MM.1S (cell line): Measurements from ENCODE around the gene DCUN1D3.

ENCODE experiments used
- DNase-seq: peaks from one replicate; pipeline ENCODE4 v3.0.0-alpha.2; 2015
- H2AFZ ChIP-seq: fragments of 300-600 bp; sonication (generic); 2 replicates; pipeline ENCODE4 v1.6.0; 2016; ENCODE audit warnings: antibody characterized with exemption, low read length
- H3F3A ChIP-seq: fragments of 300-600 bp; sonication (generic); 2 replicates; pipeline ENCODE4 v1.6.1; 2016; ENCODE audit warnings: mild to moderate bottlenecking, antibody characterized with exemption, low read length, moderate library complexity, mixed read lengths; ENCODE audit not compliant: insufficient read depth
- H3K27ac ChIP-seq: fragments of 300-600 bp; sonication (generic); 2 replicates; pipeline ENCODE4 v1.5.1; 2016; ENCODE audit warnings: mild to moderate bottlenecking, low read length
- H3K27me3 ChIP-seq: fragments of 300-600 bp; sonication (generic); replicated peaks from 2 replicates; pipeline ENCODE4 v1.6.0; 2016; ENCODE audit warnings: low read length; ENCODE audit not compliant: insufficient read depth
- H3K36me3 ChIP-seq: fragments of 300-600 bp; sonication (generic); replicated peaks from 2 replicates; pipeline ENCODE4 v1.6.1; 2016; ENCODE audit warnings: mild to moderate bottlenecking, low read length, mixed read lengths; ENCODE audit not compliant: insufficient read depth
- H3K4me1 ChIP-seq: fragments of 300-600 bp; sonication (generic); 2 replicates; pipeline ENCODE4 v1.6.1; 2016; ENCODE audit warnings: low read length, mixed read lengths
- H3K4me2 ChIP-seq: fragments of 300-600 bp; sonication (generic); 2 replicates; pipeline ENCODE4 v1.6.0; 2016; ENCODE audit warnings: low read depth, low read length
- H3K4me3 ChIP-seq: fragments of 300-600 bp; sonication (generic); 2 replicates; pipeline ENCODE4 v1.5.1; 2016; ENCODE audit warnings: low read length, mixed read lengths
- H3K79me2 ChIP-seq: fragments of 300-600 bp; sonication (generic); 2 replicates; pipeline ENCODE4 v1.6.1; 2016; ENCODE audit warnings: mixed run types, low read length, mixed read lengths
- H3K9ac ChIP-seq: fragments of 300-600 bp; sonication (generic); 2 replicates; pipeline ENCODE4 v1.6.1; 2016; ENCODE audit warnings: low read length, mixed read lengths
- H3K9me2 ChIP-seq: fragments of 300-600 bp; sonication (generic); replicated peaks from 2 replicates; pipeline ENCODE4 v1.6.1; 2016; ENCODE audit warnings: mild to moderate bottlenecking, low read length, mixed read lengths; ENCODE audit not compliant: insufficient read depth
- H3K9me3 ChIP-seq: fragments of 300-600 bp; sonication (generic); replicated peaks from 2 replicates; pipeline ENCODE4 v1.6.1; 2016; ENCODE audit warnings: mild to moderate bottlenecking, low read length, mixed read lengths; ENCODE audit not compliant: insufficient read depth
- H4K20me1 ChIP-seq: fragments of 300-600 bp; sonication (generic); 2 replicates; pipeline ENCODE4 v1.6.1; 2016; ENCODE audit warnings: mild to moderate bottlenecking, low read length, moderate library complexity, mixed read lengths; ENCODE audit not compliant: insufficient read depth
- CTCF ChIP-seq: fragments of 300-600 bp; sonication (generic); IDR thresholded peaks from 2 replicates; pipeline ENCODE4 v1.5.1; 2016; ENCODE audit warnings: antibody characterized with exemption, low read length, mixed read lengths
- EZH2 ChIP-seq: fragments of 300-600 bp; sonication (generic); optimal IDR thresholded peaks from 2 replicates; pipeline ENCODE3; 2017; ENCODE audit warnings: low read depth, mild to moderate bottlenecking, antibody characterized with exemption, low read length, mixed read lengths
- EZH2phosphoT487 ChIP-seq: fragments of 300-600 bp; sonication (generic); IDR thresholded peaks from 2 replicates; pipeline ENCODE4 v1.6.1; 2018; ENCODE audit warnings: antibody characterized with exemption, low read length

DCUN1D3 gene

GRCh38 chr16:20941636-20941926, 41.4 kb upstream of the DCUN1D3 start:
- H2AFZ ChIP-seq: no peak overlapping the region
- H3K4me2 ChIP-seq: no peak overlapping the region
- H3K27me3 ChIP-seq: no peaks in the 10 kb centered on the region
- no peaks in the 10 kb centered on the region for H3K9me3 ChIP-seq
- H3F3A ChIP-seq: peaks cover 9% of the 10 kb centered on the region
- no peak for DNase-seq
- H3K4me3 ChIP-seq: no peak overlapping the region
- TF ChIP-seq EZH2phosphoT487: no peak
- no peak for TF ChIP-seq EZH2
- no peak for TF ChIP-seq CTCF
- no peak overlapping the region for H3K27ac ChIP-seq
- no peaks in the 10 kb centered on the region for H3K36me3 ChIP-seq
- H4K20me1 ChIP-seq: no peaks in the 10 kb centered on the region
- H3K79me2 ChIP-seq: no peaks in the 10 kb centered on the region
- peaks cover 6% of the 10 kb centered on the region for H3K4me1 ChIP-seq
- H3K9me2 ChIP-seq: no peaks in the 10 kb centered on the region
- no peak overlapping the region for H3K9ac ChIP-seq

- Histone ChIP-seq H3K4me3 (no peak overlapping the region), H3K27ac (no peak overlapping the region), H3K4me2 (no peak overlapping the region), H3K9me3 (no peaks in the 10 kb centered on the region), H3K36me3 (no peaks in the 10 kb centered on the region), H3K79me2 (no peaks in the 10 kb centered on the region), H3K9me2 (no peaks in the 10 kb centered on the region), H3K27me3 (no peaks in the 10 kb centered on the region), H4K20me1 (no peaks in the 10 kb centered on the region), H3K9ac (no peak overlapping the region), H3F3A (peaks cover 9% of the 10 kb centered on the region), H3K4me1 (peaks cover 6% of the 10 kb centered on the region), H2AFZ (no peak overlapping the region)
- DNase-seq: no peak
- no peak for TF ChIP-seq CTCF
- TF ChIP-seq EZH2phosphoT487: no peak
- TF ChIP-seq EZH2: no peak
These were observed 40.9 kb upstream of the DCUN1D3 start for GRCh38 chr16:20940871-20941635.

GRCh38 chr16:20939611-20940010, 39.5 kb upstream of the DCUN1D3 start:
- Histone ChIP-seq H3K36me3 (no peaks in the 10 kb centered on the region), H3F3A (peaks cover 9% of the 10 kb centered on the region), H3K9me2 (no peaks in the 10 kb centered on the region), H3K27me3 (no peaks in the 10 kb centered on the region), H3K9ac (no peak overlapping the region), H3K4me2 (no peak overlapping the region), H3K4me1 (peaks cover 6% of the 10 kb centered on the region), H3K4me3 (no peak overlapping the region), H3K79me2 (no peaks in the 10 kb centered on the region), H3K9me3 (no peaks in the 10 kb centered on the region), H3K27ac (no peak overlapping the region), H4K20me1 (no peaks in the 10 kb centered on the region), H2AFZ (no peak overlapping the region)
- TF ChIP-seq EZH2 (no peak), CTCF (no peak), EZH2phosphoT487 (no peak)
- DNase-seq: no peak
